Cardiac muscle cell (in vitro differentiated cells and primary cell): ENCODE measurements around the gene FAM117A. TPM values are rescaled to one million over a fixed set of nuclear protein-coding genes. Genes with fewer than 3 reads are reported as not detected.

Experiments used
- DNase-seq, 2 donors: peaks; one replicate each; pipeline versions ENCODE4 v3.0.0 to v3.0.0-alpha.2; 2010 to 2017; ENCODE audit warnings: low read depth in 1 of 2, low spot score in 1 of 2
- H3K27ac ChIP-seq: fragments of 200-600 bp; sonication (generic); 2 replicates; pipeline ENCODE4 v1.5.1; 2016
- H3K27me3 ChIP-seq: fragments of 200-600 bp; sonication (generic); 2 replicates; pipeline ENCODE4 v1.6.0; 2016; ENCODE audit warnings: control low read depth
- H3K36me3 ChIP-seq: fragments of 200-600 bp; sonication (generic); 2 replicates; pipeline ENCODE4 v1.5.1; 2016; ENCODE audit warnings: control low read depth
- H3K4me1 ChIP-seq: fragments of 200-600 bp; sonication (generic); 2 replicates; pipeline ENCODE4 v1.8.1; 2017; ENCODE audit warnings: low read depth, mild to moderate bottlenecking, mixed run types
- H3K4me3 ChIP-seq: fragments of 200-600 bp; sonication (generic); 2 replicates; pipeline ENCODE4 v1.5.1; 2016; ENCODE audit warnings: mild to moderate bottlenecking
- H3K9me3 ChIP-seq: fragments of 200-600 bp; sonication (generic); 2 replicates; pipeline ENCODE4 v1.5.1; 2017; ENCODE audit warnings: low read depth, mild to moderate bottlenecking, control low read depth
- polyA plus RNA-seq: library from polyadenylated mRNA; unstranded; fragments of >200 nt; fragmentation: Nextera tagmentation; extraction: Ambion mirVana; gene quantifications from 2 replicates; pipeline ENCODE4 v1.2.1, GENCODE V29; 2016
- total RNA-seq: library from RNA; depleted of rRNA; stranded (reverse); fragments of >200 nt; gene quantifications from 2 replicates; pipeline ENCODE4 v1.2.3, GENCODE V29; 2016
- TF ChIP-seq, protein P1 (sequence below): IDR thresholded peaks from 2 replicates; pipeline ENCODE4 v1.5.1; 2012; ENCODE audit warnings: low read depth, mild to moderate bottlenecking, low read length

Gene FAM117A
- total and polyA plus RNA-seq, 2 experiments from 2014 or later, result 21.8 to 30.9 TPM

DNA sequence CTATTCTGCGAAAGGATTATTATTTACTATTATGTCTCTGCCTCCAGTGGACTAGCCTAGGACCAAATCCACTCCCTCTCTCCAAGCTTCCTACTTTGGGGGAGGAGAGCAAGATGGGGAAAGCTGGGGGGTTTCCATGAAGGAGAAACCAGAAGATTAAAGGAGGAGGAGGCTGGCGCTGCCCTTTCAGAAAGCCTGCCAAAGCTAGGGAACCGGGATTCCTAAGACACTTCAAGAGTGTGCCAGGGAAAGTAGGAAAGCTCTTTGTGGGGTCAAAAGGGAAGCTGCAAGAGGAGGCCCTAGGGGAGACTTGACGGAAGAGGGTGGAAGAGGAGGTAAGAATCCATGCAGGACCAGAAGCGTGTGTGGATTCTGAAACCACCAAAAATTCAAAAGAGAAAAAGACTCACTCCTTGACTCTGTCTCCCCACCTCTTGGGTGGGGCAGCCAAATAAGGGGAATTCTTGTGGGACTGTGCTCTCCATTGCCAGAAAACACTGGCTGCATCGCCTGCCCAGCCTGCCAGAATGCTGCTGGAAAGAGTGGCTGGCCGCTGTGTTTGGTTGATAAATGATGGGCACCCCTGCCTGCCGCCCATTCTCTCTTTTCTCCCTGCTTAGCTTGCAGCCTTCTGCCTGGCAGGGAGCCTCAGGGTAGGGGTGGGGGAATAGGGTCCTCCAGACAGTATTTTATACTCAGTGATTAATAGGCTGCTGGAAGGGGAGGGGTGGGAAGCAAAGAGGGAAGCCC is 12.8 kb upstream of the FAM117A start:
- Histone ChIP-seq H3K9me3 (no peaks in the 10 kb centered on the region), H3K27ac (no peak overlapping the region), H3K27me3 (no peaks in the 10 kb centered on the region), H3K4me1 (no peaks in the 10 kb centered on the region), H3K4me3 (no peak overlapping the region), H3K36me3 (no peaks in the 10 kb centered on the region)
- TF ChIP-seq, protein P1, sequence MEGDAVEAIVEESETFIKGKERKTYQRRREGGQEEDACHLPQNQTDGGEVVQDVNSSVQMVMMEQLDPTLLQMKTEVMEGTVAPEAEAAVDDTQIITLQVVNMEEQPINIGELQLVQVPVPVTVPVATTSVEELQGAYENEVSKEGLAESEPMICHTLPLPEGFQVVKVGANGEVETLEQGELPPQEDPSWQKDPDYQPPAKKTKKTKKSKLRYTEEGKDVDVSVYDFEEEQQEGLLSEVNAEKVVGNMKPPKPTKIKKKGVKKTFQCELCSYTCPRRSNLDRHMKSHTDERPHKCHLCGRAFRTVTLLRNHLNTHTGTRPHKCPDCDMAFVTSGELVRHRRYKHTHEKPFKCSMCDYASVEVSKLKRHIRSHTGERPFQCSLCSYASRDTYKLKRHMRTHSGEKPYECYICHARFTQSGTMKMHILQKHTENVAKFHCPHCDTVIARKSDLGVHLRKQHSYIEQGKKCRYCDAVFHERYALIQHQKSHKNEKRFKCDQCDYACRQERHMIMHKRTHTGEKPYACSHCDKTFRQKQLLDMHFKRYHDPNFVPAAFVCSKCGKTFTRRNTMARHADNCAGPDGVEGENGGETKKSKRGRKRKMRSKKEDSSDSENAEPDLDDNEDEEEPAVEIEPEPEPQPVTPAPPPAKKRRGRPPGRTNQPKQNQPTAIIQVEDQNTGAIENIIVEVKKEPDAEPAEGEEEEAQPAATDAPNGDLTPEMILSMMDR, result no peak
- DNase-seq, result no peak

DNA sequence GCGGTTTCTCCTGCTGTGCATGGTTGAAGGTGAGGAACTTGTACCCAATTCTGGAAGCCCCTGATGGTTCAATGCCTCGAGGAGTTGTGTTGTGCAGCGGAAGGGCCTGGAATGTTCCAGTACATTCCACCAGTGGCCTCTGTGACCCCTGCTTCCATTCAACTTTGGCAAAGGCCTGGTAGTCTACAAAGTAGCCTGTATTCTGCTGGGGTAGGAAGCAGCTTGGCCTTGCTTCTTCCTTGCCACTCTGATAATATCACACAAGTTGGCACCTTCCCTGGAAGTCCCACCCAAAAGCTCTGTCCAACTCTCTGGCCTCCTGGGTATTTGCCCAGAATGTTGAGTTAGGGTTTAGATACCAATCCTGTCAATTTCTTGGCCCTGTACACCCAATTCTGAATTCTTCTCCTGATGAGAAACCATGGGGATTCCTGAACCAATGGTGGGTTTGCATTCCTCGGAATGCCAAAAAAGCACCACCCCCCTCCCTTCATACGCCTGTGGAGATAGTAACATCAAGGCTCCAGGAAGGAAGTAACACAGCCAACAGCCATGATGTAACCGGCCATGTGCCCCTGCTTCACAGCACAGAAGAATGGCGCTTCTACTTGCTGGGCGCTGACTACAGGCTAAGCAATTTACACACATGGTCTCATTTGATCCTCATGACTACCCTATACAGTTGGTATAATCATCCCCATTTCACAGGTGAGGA is 11.8 kb upstream of the FAM117A start:
- Histone ChIP-seq H3K4me3 (no peak overlapping the region), H3K9me3 (no peaks in the 10 kb centered on the region), H3K36me3 (no peaks in the 10 kb centered on the region), H3K27ac (no peak overlapping the region), H3K27me3 (no peaks in the 10 kb centered on the region), H3K4me1 (no peaks in the 10 kb centered on the region)
- DNase-seq, result peak in 1 of 2 donors; percentile 70
- TF ChIP-seq, protein P1, result no peak

DNA sequence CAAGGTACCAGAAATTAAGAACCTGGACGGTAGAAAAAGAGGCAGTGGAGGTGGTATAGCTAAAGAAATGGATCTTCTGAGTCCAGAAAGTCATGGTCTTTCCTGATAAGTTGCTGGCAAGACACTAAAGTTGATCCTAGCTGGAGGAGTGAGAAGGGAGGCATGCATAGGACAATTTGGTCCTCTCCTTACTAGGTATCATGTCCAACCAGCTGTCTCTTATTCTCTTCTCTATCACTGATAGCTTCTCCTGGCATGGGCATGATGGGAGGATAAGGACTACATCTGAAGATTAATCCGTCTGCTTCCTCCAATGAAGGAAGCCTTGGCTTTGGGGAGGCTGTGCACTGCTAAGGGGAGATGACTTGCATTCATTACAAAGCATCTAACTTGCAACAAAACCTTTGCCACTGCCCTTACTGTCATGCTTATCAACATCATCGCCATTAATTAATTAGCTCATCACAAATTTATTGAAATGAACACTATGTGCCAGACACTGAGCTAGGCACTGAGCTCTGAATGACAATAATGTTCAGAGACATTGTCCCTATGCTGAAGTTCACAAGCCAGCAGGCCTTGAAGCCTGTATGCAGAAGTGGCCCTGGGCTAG is 3.1 kb upstream of the FAM117A start:
- no peaks in the 10 kb centered on the region for H3K9me3 ChIP-seq
- H3K4me1 ChIP-seq, result peaks cover 5% of the 10 kb centered on the region
- H3K27ac ChIP-seq, result no peak overlapping the region
- TF ChIP-seq, protein P1, result no peak
- peaks cover 11% of the 10 kb centered on the region for H3K27me3 ChIP-seq
- H3K4me3 ChIP-seq, result no peak overlapping the region
- no peaks in the 10 kb centered on the region for H3K36me3 ChIP-seq
- no peak for DNase-seq

DNA sequence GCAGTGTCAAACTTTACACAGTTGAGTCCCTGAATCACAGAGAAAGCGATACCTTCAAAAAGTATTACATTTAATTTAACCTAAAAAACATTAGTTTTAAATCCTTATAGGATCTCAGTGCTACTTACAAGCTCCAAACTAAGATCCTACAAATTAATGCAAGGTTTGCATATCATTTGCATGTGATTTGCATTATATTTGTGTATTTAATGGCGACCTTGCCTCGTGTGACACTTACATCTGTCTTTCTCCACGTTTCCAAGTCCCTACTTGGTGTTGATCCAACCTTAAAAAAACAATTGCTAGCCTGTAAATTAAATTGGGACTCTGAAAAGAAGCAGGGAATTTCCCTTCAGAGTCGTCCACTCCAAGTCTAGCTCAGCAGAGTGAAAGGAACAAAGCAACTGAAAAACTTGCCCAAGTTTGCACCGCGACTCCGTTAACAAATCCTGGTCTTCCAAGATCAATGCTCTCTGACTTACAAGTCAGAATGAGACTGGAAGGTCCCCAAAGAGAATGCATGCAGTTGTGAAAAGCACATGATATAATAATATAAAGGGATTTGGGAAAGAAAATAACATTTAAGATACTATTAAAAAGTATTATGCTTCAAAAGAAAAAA is 739 bp upstream of the FAM117A start:
- Histone ChIP-seq H3K4me1 (peaks cover 5% of the 10 kb centered on the region), H3K4me3 (peak overlapping the region; percentile 22)
- no peak for DNase-seq

More for the DNA sequence above, 739 bp upstream of the FAM117A start:
- Histone ChIP-seq H3K27ac (peak overlapping the region; percentile 29), H3K9me3 (no peaks in the 10 kb centered on the region), H3K36me3 (no peaks in the 10 kb centered on the region), H3K27me3 (peaks cover 11% of the 10 kb centered on the region)
- TF ChIP-seq, protein P1, result no peak
